GM12878 (cell line): ENCODE measurements around the gene SURF4. TPM values are rescaled to one million over a fixed set of nuclear protein-coding genes. Genes with fewer than 3 reads are reported as not detected.

Experiments used
- ATF2 ChIP-seq: IDR thresholded peaks from 2 replicates; pipeline ENCODE4 v1.6.1; 2012; ENCODE audit warnings: low read length, inconsistent platforms
- FOXK2 ChIP-seq: fragments of 450-650 bp; IDR thresholded peaks from 2 replicates; pipeline ENCODE4 v1.6.1; 2017; ENCODE audit warnings: mild to moderate bottlenecking, moderate library complexity
- HDGF ChIP-seq: fragments of 450-650 bp; IDR thresholded peaks from 2 replicates; pipeline ENCODE4 v1.6.1; 2016; ENCODE audit warnings: antibody characterized with exemption
- IRF4 ChIP-seq: IDR thresholded peaks from 2 replicates; pipeline ENCODE4 v1.6.1; 2011; ENCODE audit warnings: low read depth, low read length
- MLLT1 ChIP-seq: fragments of 450-650 bp; IDR thresholded peaks from 2 replicates; pipeline ENCODE4 v1.6.1; 2016; ENCODE audit warnings: mild to moderate bottlenecking
- MYC ChIP-seq: IDR thresholded peaks from 2 replicates; pipeline ENCODE4 v1.6.1; 2011; ENCODE audit warnings: mild to moderate bottlenecking, low read length, moderate library complexity, inconsistent platforms; ENCODE audit not compliant: insufficient read depth, insufficient replicate concordance, insufficient read length, severe bottlenecking
- NFYA ChIP-seq: IDR thresholded peaks from 2 replicates; pipeline ENCODE4 v1.6.1; 2011; ENCODE audit warnings: low read depth, mild to moderate bottlenecking, low read length, improper control_type of control experiment, borderline replicate concordance
- PAX5 ChIP-seq: IDR thresholded peaks from 2 replicates; pipeline ENCODE4 v1.6.1; 2011; ENCODE audit warnings: low read depth, low read length, borderline replicate concordance
- RAD21 ChIP-seq: IDR thresholded peaks from 2 replicates; pipeline ENCODE4 v1.6.1; 2011; ENCODE audit warnings: mild to moderate bottlenecking, low read depth, low read length, moderate library complexity; ENCODE audit not compliant: insufficient read depth
- REST ChIP-seq: IDR thresholded peaks from 2 replicates; pipeline ENCODE4 v1.6.1; 2012; ENCODE audit warnings: mild to moderate bottlenecking, low read depth, low read length
- RUNX3 ChIP-seq: IDR thresholded peaks from 2 replicates; pipeline ENCODE4 v1.6.1; 2012; ENCODE audit warnings: low read length, inconsistent platforms
- SIN3A ChIP-seq: IDR thresholded peaks from 2 replicates; pipeline ENCODE4 v1.6.1; 2012; ENCODE audit warnings: low read depth, low read length, improper control_type of control experiment
- SMC3 ChIP-seq: IDR thresholded peaks from 2 replicates; pipeline ENCODE4 v1.6.1; 2011; ENCODE audit warnings: low read length, improper control_type of control experiment, borderline replicate concordance
- SP1 ChIP-seq: IDR thresholded peaks from one replicate; pipeline ENCODE4 v1.6.1; 2011; ENCODE audit warnings: low read depth, low read length
- TCF12 ChIP-seq: IDR thresholded peaks from 2 replicates; pipeline ENCODE4 v1.6.1; 2011; ENCODE audit warnings: low read depth, mild to moderate bottlenecking, low read length
- ZBTB40 ChIP-seq: fragments of 450-650 bp; IDR thresholded peaks from 2 replicates; pipeline ENCODE4 v1.6.1; 2016; ENCODE audit warnings: mild to moderate bottlenecking, moderate library complexity, borderline replicate concordance
- ZNF207 ChIP-seq: fragments of 450-650 bp; IDR thresholded peaks from 2 replicates; pipeline ENCODE4 v1.6.1; 2014; ENCODE audit warnings: antibody characterized with exemption, mild to moderate bottlenecking, borderline replicate concordance
- ZNF24 ChIP-seq: fragments of 450-650 bp; IDR thresholded peaks from 2 replicates; pipeline ENCODE4 v1.6.1; 2017; ENCODE audit warnings: antibody characterized with exemption, mild to moderate bottlenecking
- polyA plus RNA-seq, 11 experiments: library from polyadenylated mRNA; depleted of rRNA in 4 of 11; unstranded in 6 of 11; stranded (reverse) in 5 of 11; fragments of >200 nt; fragmentation: Nextera tagmentation in 4 of 11; fragmentation: Illumina TruSeq in 1 of 11; extraction: Ambion mirVana in 4 of 11; extraction: Trizol in 1 of 11; gene quantifications; 1 replicate in 1 of 11; 2 replicates in 10 of 11; pipeline versions ENCODE4 v1.2.1 to v1.2.3, GENCODE V29; 2011 to 2016; ENCODE audit warnings: inconsistent platforms in 2 of 11, missing spikeins in 2 of 11, low read depth in 1 of 11
- total RNA-seq, 4 experiments: library from RNA; depleted of rRNA in 3 of 4; stranded (reverse); fragments of >200 nt in 3 of 4; fragmentation: Illumina TruSeq in 1 of 4; extraction: Trizol in 1 of 4; gene quantifications; 2 replicates each; pipeline versions ENCODE4 v1.2.1 to v1.2.3, GENCODE V29; 2013 to 2021

The SURF4 gene
- total and polyA plus RNA-seq, 10 of the 15 experiments (the other 5 are each of a cell fraction or from before 2014, with no cell fraction given) = 6.4 to 134 (median 78.7) TPM

GRCh38 chr9:133421615-133422542, 46.0 kb upstream of the SURF4 start, which contains the start of gene ADAMTS13 (continued):
- TF ChIP-seq ZNF207 (no peak), SIN3A (no peak), MLLT1 (peak; percentile 82), ATF2 (no peak), HDGF (peak; percentile 81), RAD21 (no peak), SP1 (no peak), MYC (no peak), SMC3 (no peak; the same call in 1 of the 2 replicates), ZNF24 (peak; percentile 78), FOXK2 (no peak), ZBTB40 (no peak), IRF4 (no peak), NFYA (no peak), TCF12 (peak; percentile 49; the same call in 1 of the 2 replicates), REST (no peak), RUNX3 (peak; percentile 82), PAX5 (peak; percentile 37; the same call in 1 of the 2 replicates)
